A673 (cell line): ENCODE results near the gene KCNJ8.

Experiments
- CTCF ChIP-seq: fragments of 300-800, 200-600 bp; sonication (generic); conservative IDR thresholded peaks from 2 replicates; pipeline ENCODE4 v1.5.1; 2017; ENCODE audit warnings: low read depth, mild to moderate bottlenecking, antibody characterized with exemption, low read length, moderate library complexity, mixed read lengths
- EZH2 ChIP-seq: fragments of 200-600 bp; sonication (generic); IDR thresholded peaks from 2 replicates; pipeline ENCODE4 v1.6.1; 2017; ENCODE audit warnings: borderline replicate concordance, low read depth, mild to moderate bottlenecking, mixed read lengths, antibody characterized with exemption, low read length; ENCODE audit not compliant: poor library complexity, severe bottlenecking

- TF ChIP-seq CTCF (no peak), EZH2 (no peak)
Measured at GRCh38 chr12:21818627-21819026, 44.1 kb upstream of the KCNJ8 start.
